ENCODE data around the gene ALDOB. TPM values are rescaled to one million over a fixed set of nuclear protein-coding genes. Genes with fewer than 3 reads are reported as not detected.

Gene ALDOB
- total and polyA plus RNA-seq, 2 donors, result 1.7 to 9.1 TPM

DNA sequence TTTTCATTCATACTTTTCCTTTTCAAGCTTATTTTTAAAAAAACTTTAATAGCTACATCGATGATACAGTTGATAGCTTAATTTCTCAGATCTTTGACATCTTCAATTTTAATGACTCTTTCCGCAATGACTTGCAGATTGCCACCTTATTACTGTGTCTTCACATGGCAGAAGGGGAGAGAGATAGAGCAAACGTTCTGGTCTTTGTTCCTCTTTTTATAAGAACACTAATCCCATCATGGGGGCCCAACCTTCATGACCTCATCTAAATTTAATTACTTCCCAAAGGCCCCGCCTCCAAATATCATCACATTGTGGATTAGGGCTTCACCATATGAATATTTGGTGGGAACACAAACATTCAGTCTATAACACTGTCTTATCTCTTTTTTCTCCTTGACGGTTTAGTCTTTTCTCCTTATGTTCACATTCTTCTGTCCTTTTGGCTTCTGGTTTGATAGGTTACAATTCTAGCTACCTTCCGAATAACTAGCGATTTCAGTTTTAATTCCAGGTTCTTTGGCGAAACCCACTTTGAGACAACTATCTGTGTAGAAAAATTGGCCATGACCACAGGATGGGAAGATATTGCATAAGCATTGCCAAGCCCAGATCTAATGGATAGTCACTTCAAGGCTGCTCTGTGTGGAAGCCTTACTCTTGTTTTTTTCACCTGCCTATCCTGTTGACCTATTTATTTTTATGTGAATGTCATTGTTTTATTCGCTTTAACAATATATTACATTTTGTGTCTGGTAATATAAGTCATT lies 31.9 kb downstream of the ALDOB start:
- no peaks in the 10 kb centered on the region for H3K27me3 ChIP-seq (ENCODE audit: control insufficient read depth in 2 of 2, insufficient read depth in 1 of 2, low read length in 1 of 2)
- no peak overlapping the region for H3K4me3 ChIP-seq (ENCODE audit: low read length in 2 of 2)
- no peak for DNase-seq (ENCODE audit: low read depth in 6 of 9, low spot score in 9 of 9)
- H3K36me3 ChIP-seq (ENCODE audit: control insufficient read depth in 2 of 2, insufficient read depth in 2 of 2, low read length in 1 of 2), result peaks cover 28 to 49% of the 10 kb centered on the region in 2 donors
- peaks cover 4 to 11% of the 10 kb centered on the region in 2 donors for H3K9me3 ChIP-seq (ENCODE audit: control insufficient read depth in 2 of 2, insufficient read depth in 1 of 2, low read length in 1 of 2)
- 96% methylated on average over 9 of the region's 9 CpGs for WGBS
- no peak overlapping the region for H3K27ac ChIP-seq (ENCODE audit: low read depth in 1 of 2, low read length in 1 of 2)
- H3K4me1 ChIP-seq (ENCODE audit: control insufficient read depth in 2 of 2, insufficient read depth in 2 of 2, low read length in 2 of 2), result peaks cover 10 to 14% of the 10 kb centered on the region in 2 donors

DNA sequence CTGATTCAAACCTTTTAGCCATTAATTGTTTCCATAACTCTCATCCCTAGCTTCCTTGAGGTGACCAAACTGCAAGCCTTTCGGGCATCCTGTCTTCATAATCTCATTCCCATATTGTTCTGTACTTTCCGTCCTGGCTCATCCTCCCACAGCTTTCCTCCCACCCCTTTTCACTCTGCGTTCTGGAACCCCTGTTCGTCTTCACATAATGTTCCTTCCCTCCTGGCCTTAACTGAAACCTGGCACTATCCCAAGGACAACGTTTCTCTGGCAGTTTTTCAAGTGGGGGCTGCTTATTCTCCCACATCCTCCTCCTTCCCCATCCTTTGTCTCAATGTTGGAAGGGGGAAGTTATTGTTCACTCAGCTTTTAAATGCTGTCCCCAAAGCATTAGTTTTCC lies 35.5 kb downstream of the ALDOB start:
- no peaks in the 10 kb centered on the region for H3K9me3 ChIP-seq (ENCODE audit: control insufficient read depth in 2 of 2, insufficient read depth in 1 of 2, low read length in 1 of 2)
- WGBS, result 75% methylated on average over 5 of the region's 5 CpGs
- H3K36me3 ChIP-seq (ENCODE audit: control insufficient read depth in 2 of 2, insufficient read depth in 2 of 2, low read length in 1 of 2), result peaks cover 10 to 23% of the 10 kb centered on the region in 2 donors
- peak overlapping the region; percentile 82 to 86 for H3K4me3 ChIP-seq (ENCODE audit: low read length in 2 of 2)
- no peaks in the 10 kb centered on the region for H3K27me3 ChIP-seq (ENCODE audit: control insufficient read depth in 2 of 2, insufficient read depth in 1 of 2, low read length in 1 of 2)
- H3K27ac ChIP-seq (ENCODE audit: low read depth in 1 of 2, low read length in 1 of 2), result no peak overlapping the region
- peaks cover 12 to 16% of the 10 kb centered on the region in 2 donors for H3K4me1 ChIP-seq (ENCODE audit: control insufficient read depth in 2 of 2, insufficient read depth in 2 of 2, low read length in 2 of 2)
- no peak for DNase-seq (ENCODE audit: low read depth in 6 of 9, low spot score in 9 of 9)

DNA sequence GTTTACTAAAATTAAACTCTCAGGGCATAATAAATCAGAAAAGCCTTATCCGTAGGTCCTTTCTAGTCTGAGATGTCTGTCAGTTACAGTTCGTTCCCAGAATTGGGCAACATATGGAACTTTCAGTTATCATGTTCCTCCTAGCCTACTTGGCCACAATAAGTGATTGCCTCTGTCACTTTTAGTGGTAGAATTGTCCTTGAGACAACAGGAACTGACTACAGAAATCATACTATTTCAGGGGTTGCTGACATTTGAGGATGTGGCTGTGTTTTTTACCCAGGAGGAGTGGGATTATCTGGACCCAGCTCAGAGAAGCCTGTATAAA lies 36.0 kb downstream of the ALDOB start:
- peaks cover 12 to 16% of the 10 kb centered on the region in 2 donors for H3K4me1 ChIP-seq (ENCODE audit: control insufficient read depth in 2 of 2, insufficient read depth in 2 of 2, low read length in 2 of 2)
- H3K4me3 ChIP-seq (ENCODE audit: low read length in 2 of 2), result peak overlapping the region; percentile 82 to 86
- H3K27me3 ChIP-seq (ENCODE audit: control insufficient read depth in 2 of 2, insufficient read depth in 1 of 2, low read length in 1 of 2), result no peaks in the 10 kb centered on the region
- H3K36me3 ChIP-seq (ENCODE audit: control insufficient read depth in 2 of 2, insufficient read depth in 2 of 2, low read length in 1 of 2), result peaks cover 10 to 22% of the 10 kb centered on the region in 2 donors
- H3K9me3 ChIP-seq (ENCODE audit: control insufficient read depth in 2 of 2, insufficient read depth in 1 of 2, low read length in 1 of 2), result no peaks in the 10 kb centered on the region
- no peak overlapping the region for H3K27ac ChIP-seq (ENCODE audit: low read depth in 1 of 2, low read length in 1 of 2)
- 12% methylated on average over 2 of the region's 2 CpGs for WGBS
- DNase-seq (ENCODE audit: low read depth in 6 of 9, low spot score in 9 of 9), result peak in 2 of 9 donors; percentile 13 to 24

DNA sequence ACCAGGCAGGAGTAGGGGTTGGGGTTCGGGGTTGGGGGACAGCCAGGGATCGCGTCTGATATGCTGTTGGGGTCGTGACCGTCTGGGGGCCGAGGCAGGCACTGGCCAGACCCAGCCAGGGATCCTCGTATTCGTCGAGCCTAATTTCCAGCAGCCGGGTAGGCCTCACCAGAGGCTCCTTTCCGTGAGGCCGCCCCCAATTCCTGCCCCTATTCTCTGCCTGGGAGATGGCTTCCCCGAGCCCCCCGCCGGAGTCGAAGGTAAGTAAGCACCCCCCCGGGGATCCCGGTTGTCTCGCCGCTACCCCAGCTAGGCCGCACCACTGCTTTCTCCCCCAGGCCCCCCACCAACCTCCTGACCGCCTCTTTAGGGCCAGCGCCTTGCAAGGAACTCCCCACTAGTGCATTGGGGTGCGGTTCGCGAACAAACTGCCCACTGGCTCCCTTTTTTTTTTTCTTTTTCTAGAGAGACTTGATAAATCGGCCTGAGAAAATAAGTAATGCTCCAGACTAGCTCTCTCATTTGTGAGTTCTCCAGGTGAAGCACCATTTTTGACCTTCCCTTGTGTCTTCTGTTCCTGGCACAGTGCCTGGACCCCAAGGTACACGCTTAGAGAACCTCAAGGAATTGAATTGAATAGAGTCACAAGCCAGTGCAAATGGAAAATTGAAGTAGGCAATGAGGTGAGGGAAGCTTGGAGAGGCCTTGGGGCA lies 36.5 kb downstream of the ALDOB start:
- DNase-seq (ENCODE audit: low read depth in 6 of 9, low spot score in 9 of 9), result peak in 4 of 9 donors; percentile 13 to 45 (median 30)
- H3K9me3 ChIP-seq (ENCODE audit: control insufficient read depth in 2 of 2, insufficient read depth in 1 of 2, low read length in 1 of 2), result no peaks in the 10 kb centered on the region

DNA sequence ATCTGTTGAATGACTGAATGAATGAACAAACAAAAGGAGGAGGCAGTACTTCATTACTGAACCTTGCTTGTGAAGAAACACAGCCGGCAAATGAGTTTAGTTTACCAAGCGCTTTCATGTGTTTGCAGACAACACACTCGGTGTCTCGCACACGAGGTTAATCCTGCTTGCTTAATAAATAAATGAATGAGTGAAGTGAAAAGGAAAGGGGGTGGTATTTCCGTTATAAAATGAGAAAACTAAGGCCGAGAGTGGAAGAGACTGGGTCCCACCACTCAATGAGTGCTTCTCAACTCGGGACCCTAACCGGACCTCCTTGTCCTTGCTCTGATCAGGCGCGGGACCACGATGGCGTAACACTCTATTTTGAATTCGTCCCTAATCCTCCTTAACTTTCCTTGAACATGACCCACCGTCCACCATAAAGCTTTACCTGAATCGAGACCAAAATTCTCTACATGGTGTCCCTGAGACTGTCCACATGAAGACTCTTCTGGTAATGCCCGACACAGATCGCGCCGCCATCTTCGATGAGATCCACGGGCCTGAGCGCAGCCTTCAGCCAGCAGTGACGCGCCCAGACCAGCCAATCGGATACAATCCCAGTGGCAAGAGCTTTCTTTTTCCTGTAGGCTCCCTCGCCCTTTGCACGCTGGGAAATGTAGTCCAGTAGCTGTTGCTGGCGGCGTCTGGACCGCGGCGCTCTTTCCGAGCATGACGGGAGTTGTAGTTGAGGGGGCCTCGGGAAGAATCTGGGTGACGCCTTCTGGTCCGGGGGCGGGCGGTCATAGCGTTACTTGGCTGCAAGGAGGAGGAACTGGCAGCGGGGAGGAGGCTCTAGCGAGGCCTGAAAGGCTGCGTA lies 37.3 kb downstream of the ALDOB start, which contains the start of the genes MRPL50 and ZNF189:
Gene MRPL50, minus strand, starts transcription at position 551 of the 862 bp plus-strand sequence. Its CDS starts 26 bp downstream, at position 525.
Gene ZNF189, plus strand, starts transcription at position 784 of the 862 bp plus-strand sequence. CDS start 306 bp downstream, outside the sequence.
- peaks cover 12 to 16% of the 10 kb centered on the region in 2 donors for H3K4me1 ChIP-seq (ENCODE audit: control insufficient read depth in 2 of 2, insufficient read depth in 2 of 2, low read length in 2 of 2)
- H3K36me3 ChIP-seq (ENCODE audit: control insufficient read depth in 2 of 2, insufficient read depth in 2 of 2, low read length in 1 of 2), result peaks cover 5 to 18% of the 10 kb centered on the region in 2 donors
- DNase-seq (ENCODE audit: low read depth in 6 of 9, low spot score in 9 of 9), result peak; percentile 96 to 99 (median 98)
- peak within 1 kb of the TSS; percentile 81 to 88 for H3K27ac ChIP-seq (ENCODE audit: low read depth in 1 of 2, low read length in 1 of 2)
- peak within 1 kb of the TSS; percentile 82 to 86 for H3K4me3 ChIP-seq (ENCODE audit: low read length in 2 of 2)
- under 1% methylated on average over 44 of the region's 44 CpGs for WGBS
- no peaks in the 10 kb centered on the region for H3K9me3 ChIP-seq (ENCODE audit: control insufficient read depth in 2 of 2, insufficient read depth in 1 of 2, low read length in 1 of 2)
- H3K27me3 ChIP-seq (ENCODE audit: control insufficient read depth in 2 of 2, insufficient read depth in 1 of 2, low read length in 1 of 2), result no peaks in the 10 kb centered on the region

More for the DNA sequence above, 36.5 kb downstream of the ALDOB start:
- H3K4me1 ChIP-seq (ENCODE audit: control insufficient read depth in 2 of 2, insufficient read depth in 2 of 2, low read length in 2 of 2), result peaks cover 12 to 16% of the 10 kb centered on the region in 2 donors
- 2% methylated on average over 28 of the region's 28 CpGs for WGBS
- no peaks in the 10 kb centered on the region for H3K27me3 ChIP-seq (ENCODE audit: control insufficient read depth in 2 of 2, insufficient read depth in 1 of 2, low read length in 1 of 2)
- H3K27ac ChIP-seq (ENCODE audit: low read depth in 1 of 2, low read length in 1 of 2), result peak overlapping the region; percentile 61 to 79
- peaks cover 10 to 24% of the 10 kb centered on the region in 2 donors for H3K36me3 ChIP-seq (ENCODE audit: control insufficient read depth in 2 of 2, insufficient read depth in 2 of 2, low read length in 1 of 2)
- peak overlapping the region; percentile 82 to 86 for H3K4me3 ChIP-seq (ENCODE audit: low read length in 2 of 2)

DNA sequence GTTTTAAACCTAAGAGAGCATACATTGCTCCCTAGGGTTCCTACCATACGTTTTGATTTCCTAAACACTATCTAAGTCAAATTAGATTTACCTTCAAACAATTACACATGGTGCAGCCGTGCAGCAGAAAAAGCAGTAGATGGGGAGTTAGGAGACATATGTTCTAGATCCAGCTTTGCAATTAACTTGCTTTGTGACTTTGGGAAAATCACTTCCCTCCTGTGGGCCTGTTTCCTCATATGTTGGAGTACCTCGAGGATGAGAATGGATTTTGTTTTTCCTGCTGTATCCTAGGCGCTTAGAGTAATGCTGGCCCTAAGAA lies 37.9 kb downstream of the ALDOB start:
- peaks cover 12 to 16% of the 10 kb centered on the region in 2 donors for H3K4me1 ChIP-seq (ENCODE audit: control insufficient read depth in 2 of 2, insufficient read depth in 2 of 2, low read length in 2 of 2)
- DNase-seq (ENCODE audit: low read depth in 6 of 9, low spot score in 9 of 9), result peak in 1 of 9 donors; percentile 2
- H3K27me3 ChIP-seq (ENCODE audit: control insufficient read depth in 2 of 2, insufficient read depth in 1 of 2, low read length in 1 of 2), result no peaks in the 10 kb centered on the region
- 15% methylated on average over 4 of the region's 4 CpGs for WGBS
- no peaks in the 10 kb centered on the region for H3K9me3 ChIP-seq (ENCODE audit: control insufficient read depth in 2 of 2, insufficient read depth in 1 of 2, low read length in 1 of 2)
- peak overlapping the region; percentile 82 to 86 for H3K4me3 ChIP-seq (ENCODE audit: low read length in 2 of 2)
- peaks cover 0 to 12% of the 10 kb centered on the region in 2 donors for H3K36me3 ChIP-seq (ENCODE audit: control insufficient read depth in 2 of 2, insufficient read depth in 2 of 2, low read length in 1 of 2)
- peak overlapping the region in 1 of 2 donors; percentile 81 for H3K27ac ChIP-seq (ENCODE audit: low read depth in 1 of 2, low read length in 1 of 2)

DNA sequence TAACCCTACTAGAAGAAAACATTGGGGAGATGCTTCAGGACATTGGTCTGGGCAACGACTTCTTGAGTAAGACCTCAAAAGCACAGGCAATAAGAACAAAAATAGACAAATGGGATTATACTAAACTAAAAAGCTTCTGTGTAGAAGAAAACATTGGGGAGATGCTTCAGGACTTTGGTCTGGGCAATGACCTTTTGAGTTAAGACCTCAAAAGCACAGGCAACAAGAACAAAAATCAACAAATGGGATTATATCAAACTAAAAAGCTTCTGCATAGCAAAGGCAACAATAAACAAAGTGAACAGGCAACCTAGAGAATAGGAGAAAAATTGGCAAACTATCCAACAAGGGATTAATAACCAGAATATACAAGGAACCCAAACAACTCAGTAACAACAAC lies 40.9 kb downstream of the ALDOB start:
- Histone ChIP-seq H3K4me3 (ENCODE audit: low read length in 2 of 2) (no peak overlapping the region), H3K27me3 (ENCODE audit: control insufficient read depth in 2 of 2, insufficient read depth in 1 of 2, low read length in 1 of 2) (no peaks in the 10 kb centered on the region), H3K27ac (ENCODE audit: low read depth in 1 of 2, low read length in 1 of 2) (no peak overlapping the region), H3K4me1 (ENCODE audit: control insufficient read depth in 2 of 2, insufficient read depth in 2 of 2, low read length in 2 of 2) (peaks cover 7 to 8% of the 10 kb centered on the region in 2 donors), H3K9me3 (ENCODE audit: control insufficient read depth in 2 of 2, insufficient read depth in 1 of 2, low read length in 1 of 2) (no peaks in the 10 kb centered on the region), H3K36me3 (ENCODE audit: control insufficient read depth in 2 of 2, insufficient read depth in 2 of 2, low read length in 1 of 2) (peaks cover 7 to 13% of the 10 kb centered on the region in 2 donors)
- DNase-seq (ENCODE audit: low read depth in 6 of 9, low spot score in 9 of 9), result no peak
- 95% methylated on average over 1 of the region's 1 CpG for WGBS

DNA sequence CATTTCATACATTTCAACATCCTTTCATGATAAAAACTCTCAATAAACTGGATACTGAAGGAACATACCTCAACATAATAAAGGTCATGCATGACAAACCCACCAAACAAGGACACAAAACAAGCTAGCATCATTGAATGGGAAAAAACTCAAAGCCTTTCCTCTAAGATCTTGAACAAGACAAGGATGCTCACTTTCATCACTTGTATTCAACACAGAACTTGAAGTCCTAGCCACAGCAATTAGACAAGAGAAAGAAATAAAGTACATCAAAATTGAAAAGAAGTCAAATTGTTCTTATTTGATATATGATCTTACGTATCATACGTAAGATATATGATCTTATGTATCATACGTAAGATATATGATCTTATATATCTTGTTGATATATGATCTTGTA lies 42.4 kb downstream of the ALDOB start:
- no peak for DNase-seq (ENCODE audit: low read depth in 6 of 9, low spot score in 9 of 9)
- peaks cover 7 to 23% of the 10 kb centered on the region in 2 donors for H3K36me3 ChIP-seq (ENCODE audit: control insufficient read depth in 2 of 2, insufficient read depth in 2 of 2, low read length in 1 of 2)
- no peaks in the 10 kb centered on the region for H3K9me3 ChIP-seq (ENCODE audit: control insufficient read depth in 2 of 2, insufficient read depth in 1 of 2, low read length in 1 of 2)
- H3K4me1 ChIP-seq (ENCODE audit: control insufficient read depth in 2 of 2, insufficient read depth in 2 of 2, low read length in 2 of 2), result peaks cover 2% of the 10 kb centered on the region in 2 donors
- 98% methylated on average over 3 of the region's 3 CpGs for WGBS
- H3K27me3 ChIP-seq (ENCODE audit: control insufficient read depth in 2 of 2, insufficient read depth in 1 of 2, low read length in 1 of 2), result no peaks in the 10 kb centered on the region
- no peak overlapping the region for H3K4me3 ChIP-seq (ENCODE audit: low read length in 2 of 2)
- H3K27ac ChIP-seq (ENCODE audit: low read depth in 1 of 2, low read length in 1 of 2), result no peak overlapping the region

All from thymus (tissue), 11 donors.